Measurements from ENCODE around the gene PAF1. TPM values are rescaled to one million over a fixed set of nuclear protein-coding genes. Genes with fewer than 3 reads are reported as not detected.

PAF1 gene
- total and polyA plus RNA-seq, 2 of the 13 experiments (the other 11 are each of a cell fraction or from before 2014, with no cell fraction given) = 30.2 to 31.1 TPM

DNA sequence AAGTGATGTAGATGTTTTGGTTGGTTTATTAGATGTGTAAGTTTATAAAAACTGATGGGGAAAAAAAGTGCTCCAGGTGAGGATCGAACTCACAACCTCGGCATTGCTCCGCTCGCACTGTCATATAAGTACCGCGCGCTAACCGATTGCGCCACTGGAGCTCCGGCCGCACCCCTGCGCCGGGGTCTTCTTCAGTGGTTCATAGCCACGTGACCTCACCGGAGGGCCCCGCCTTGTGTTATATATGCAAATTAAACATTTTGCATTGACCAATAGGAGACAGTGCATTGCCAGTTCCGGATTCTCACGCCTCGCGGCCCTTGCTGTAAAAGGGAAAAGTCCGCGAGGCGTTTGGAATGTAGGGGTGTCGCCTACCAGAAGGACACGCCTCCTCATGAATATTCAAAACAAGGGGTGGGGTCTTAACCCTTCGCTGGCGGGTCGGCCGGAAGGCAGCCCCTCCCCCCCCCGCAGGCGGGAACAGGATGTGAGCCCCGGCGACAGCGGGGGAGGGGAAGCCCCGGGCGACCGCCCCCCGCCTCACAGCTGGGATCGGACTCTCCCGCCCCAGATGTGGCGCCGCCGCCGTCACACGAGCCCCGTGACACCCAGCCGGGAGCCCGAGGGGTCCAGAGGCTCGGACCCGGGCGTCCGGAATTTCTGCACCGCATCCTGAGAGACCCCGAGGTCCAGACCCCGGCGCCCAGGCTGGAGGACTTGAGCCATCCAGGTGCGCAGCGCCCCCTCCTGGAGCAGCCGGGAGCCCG is 21.4 kb upstream of the PAF1 start, which contains the start of gene PLEKHG2 (continued):
- TF ChIP-seq ATF7-NPFF (CRISPR knock-in tag; IDR thresholded peaks at IDR 0.05; ENCODE audit: low read depth) (no peak), TCF12 (IDR thresholded peaks at IDR 0.05) (no peak), TCF12 (CRISPR knock-in tag; IDR thresholded peaks at IDR 0.05) (no peak), ZNF260 (CRISPR knock-in tag; IDR thresholded peaks at IDR 0.05; ENCODE audit: borderline replicate concordance, low read depth) (no peak), KDM4B (CRISPR knock-in tag; IDR thresholded peaks at IDR 0.05) (no peak), NCOA5 (CRISPR knock-in tag; IDR thresholded peaks at IDR 0.05) (no peak), ZNF570 (CRISPR knock-in tag; IDR thresholded peaks at IDR 0.05; ENCODE audit: borderline replicate concordance) (no peak), CEBPG (CRISPR knock-in tag; IDR thresholded peaks at IDR 0.05) (peak; percentile 97), ADNP (CRISPR knock-in tag; IDR thresholded peaks at IDR 0.05) (0 out of 2 replicates have a peak, but pooled peaks have one; percentile 61), HCFC1 (IDR thresholded peaks at IDR 0.05; ENCODE audit: low read depth, low read length) (0 out of 2 replicates have a peak, but pooled peaks have one; percentile 24), SIX1 (CRISPR knock-in tag; IDR thresholded peaks at IDR 0.05; ENCODE audit: borderline replicate concordance) (no peak), HMG20A (CRISPR knock-in tag; IDR thresholded peaks at IDR 0.05; ENCODE audit: borderline replicate concordance) (no peak)
- TF ChIP-seq, protein P1, sequence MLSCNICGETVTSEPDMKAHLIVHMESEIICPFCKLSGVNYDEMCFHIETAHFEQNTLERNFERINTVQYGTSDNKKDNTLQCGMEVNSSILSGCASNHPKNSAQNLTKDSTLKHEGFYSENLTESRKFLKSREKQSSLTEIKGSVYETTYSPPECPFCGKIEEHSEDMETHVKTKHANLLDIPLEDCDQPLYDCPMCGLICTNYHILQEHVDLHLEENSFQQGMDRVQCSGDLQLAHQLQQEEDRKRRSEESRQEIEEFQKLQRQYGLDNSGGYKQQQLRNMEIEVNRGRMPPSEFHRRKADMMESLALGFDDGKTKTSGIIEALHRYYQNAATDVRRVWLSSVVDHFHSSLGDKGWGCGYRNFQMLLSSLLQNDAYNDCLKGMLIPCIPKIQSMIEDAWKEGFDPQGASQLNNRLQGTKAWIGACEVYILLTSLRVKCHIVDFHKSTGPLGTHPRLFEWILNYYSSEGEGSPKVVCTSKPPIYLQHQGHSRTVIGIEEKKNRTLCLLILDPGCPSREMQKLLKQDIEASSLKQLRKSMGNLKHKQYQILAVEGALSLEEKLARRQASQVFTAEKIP (CRISPR knock-in tag; IDR thresholded peaks at IDR 0.05; ENCODE audit: borderline replicate concordance) = no peak
- TF ChIP-seq, protein P2, sequence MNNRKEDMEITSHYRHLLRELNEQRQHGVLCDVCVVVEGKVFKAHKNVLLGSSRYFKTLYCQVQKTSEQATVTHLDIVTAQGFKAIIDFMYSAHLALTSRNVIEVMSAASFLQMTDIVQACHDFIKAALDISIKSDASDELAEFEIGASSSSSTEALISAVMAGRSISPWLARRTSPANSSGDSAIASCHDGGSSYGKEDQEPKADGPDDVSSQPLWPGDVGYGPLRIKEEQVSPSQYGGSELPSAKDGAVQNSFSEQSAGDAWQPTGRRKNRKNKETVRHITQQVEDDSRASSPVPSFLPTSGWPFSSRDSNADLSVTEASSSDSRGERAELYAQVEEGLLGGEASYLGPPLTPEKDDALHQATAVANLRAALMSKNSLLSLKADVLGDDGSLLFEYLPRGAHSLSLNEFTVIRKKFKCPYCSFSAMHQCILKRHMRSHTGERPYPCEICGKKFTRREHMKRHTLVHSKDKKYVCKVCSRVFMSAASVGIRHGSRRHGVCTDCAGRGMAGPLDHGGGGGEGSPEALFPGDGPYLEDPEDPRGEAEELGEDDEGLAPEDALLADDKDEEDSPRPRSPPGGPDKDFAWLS (CRISPR knock-in tag; IDR thresholded peaks at IDR 0.05; ENCODE audit: borderline replicate concordance) = 0 out of 2 replicates have a peak, but pooled peaks have one; percentile 44
- TF ChIP-seq, protein P3, sequence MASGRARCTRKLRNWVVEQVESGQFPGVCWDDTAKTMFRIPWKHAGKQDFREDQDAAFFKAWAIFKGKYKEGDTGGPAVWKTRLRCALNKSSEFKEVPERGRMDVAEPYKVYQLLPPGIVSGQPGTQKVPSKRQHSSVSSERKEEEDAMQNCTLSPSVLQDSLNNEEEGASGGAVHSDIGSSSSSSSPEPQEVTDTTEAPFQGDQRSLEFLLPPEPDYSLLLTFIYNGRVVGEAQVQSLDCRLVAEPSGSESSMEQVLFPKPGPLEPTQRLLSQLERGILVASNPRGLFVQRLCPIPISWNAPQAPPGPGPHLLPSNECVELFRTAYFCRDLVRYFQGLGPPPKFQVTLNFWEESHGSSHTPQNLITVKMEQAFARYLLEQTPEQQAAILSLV (CRISPR knock-in tag; IDR thresholded peaks at IDR 0.05; ENCODE audit: borderline replicate concordance) = no peak
- TF ChIP-seq, protein P4, sequence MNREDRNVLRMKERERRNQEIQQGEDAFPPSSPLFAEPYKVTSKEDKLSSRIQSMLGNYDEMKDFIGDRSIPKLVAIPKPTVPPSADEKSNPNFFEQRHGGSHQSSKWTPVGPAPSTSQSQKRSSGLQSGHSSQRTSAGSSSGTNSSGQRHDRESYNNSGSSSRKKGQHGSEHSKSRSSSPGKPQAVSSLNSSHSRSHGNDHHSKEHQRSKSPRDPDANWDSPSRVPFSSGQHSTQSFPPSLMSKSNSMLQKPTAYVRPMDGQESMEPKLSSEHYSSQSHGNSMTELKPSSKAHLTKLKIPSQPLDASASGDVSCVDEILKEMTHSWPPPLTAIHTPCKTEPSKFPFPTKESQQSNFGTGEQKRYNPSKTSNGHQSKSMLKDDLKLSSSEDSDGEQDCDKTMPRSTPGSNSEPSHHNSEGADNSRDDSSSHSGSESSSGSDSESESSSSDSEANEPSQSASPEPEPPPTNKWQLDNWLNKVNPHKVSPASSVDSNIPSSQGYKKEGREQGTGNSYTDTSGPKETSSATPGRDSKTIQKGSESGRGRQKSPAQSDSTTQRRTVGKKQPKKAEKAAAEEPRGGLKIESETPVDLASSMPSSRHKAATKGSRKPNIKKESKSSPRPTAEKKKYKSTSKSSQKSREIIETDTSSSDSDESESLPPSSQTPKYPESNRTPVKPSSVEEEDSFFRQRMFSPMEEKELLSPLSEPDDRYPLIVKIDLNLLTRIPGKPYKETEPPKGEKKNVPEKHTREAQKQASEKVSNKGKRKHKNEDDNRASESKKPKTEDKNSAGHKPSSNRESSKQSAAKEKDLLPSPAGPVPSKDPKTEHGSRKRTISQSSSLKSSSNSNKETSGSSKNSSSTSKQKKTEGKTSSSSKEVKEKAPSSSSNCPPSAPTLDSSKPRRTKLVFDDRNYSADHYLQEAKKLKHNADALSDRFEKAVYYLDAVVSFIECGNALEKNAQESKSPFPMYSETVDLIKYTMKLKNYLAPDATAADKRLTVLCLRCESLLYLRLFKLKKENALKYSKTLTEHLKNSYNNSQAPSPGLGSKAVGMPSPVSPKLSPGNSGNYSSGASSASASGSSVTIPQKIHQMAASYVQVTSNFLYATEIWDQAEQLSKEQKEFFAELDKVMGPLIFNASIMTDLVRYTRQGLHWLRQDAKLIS (CRISPR knock-in tag; IDR thresholded peaks at IDR 0.05) = no peak
- TF ChIP-seq, protein P5, sequence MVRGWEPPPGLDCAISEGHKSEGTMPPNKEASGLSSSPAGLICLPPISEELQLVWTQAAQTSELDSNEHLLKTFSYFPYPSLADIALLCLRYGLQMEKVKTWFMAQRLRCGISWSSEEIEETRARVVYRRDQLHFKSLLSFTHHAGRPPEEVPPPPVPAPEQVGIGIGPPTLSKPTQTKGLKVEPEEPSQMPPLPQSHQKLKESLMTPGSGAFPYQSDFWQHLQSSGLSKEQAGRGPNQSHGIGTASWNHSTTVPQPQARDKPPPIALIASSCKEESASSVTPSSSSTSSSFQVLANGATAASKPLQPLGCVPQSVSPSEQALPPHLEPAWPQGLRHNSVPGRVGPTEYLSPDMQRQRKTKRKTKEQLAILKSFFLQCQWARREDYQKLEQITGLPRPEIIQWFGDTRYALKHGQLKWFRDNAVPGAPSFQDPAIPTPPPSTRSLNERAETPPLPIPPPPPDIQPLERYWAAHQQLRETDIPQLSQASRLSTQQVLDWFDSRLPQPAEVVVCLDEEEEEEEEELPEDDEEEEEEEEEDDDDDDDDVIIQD (CRISPR knock-in tag; IDR thresholded peaks at IDR 0.05; ENCODE audit: low read depth) = no peak
- TF ChIP-seq, protein P6, sequence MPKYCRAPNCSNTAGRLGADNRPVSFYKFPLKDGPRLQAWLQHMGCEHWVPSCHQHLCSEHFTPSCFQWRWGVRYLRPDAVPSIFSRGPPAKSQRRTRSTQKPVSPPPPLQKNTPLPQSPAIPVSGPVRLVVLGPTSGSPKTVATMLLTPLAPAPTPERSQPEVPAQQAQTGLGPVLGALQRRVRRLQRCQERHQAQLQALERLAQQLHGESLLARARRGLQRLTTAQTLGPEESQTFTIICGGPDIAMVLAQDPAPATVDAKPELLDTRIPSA (CRISPR knock-in tag; IDR thresholded peaks at IDR 0.05; ENCODE audit: borderline replicate concordance) = peak; percentile 15; the same call in 1 of the 2 replicates

All from HepG2 (cell line).